Ovary (tissue), 3 donors: Measurements from ENCODE around the gene NUMA1.

ENCODE experiments used
- EP300 ChIP-seq: sonication (generic); formaldehyde crosslinking; IDR thresholded peaks from one replicate; pipeline ENCODE4 v1.6.1; 2017; ENCODE audit warnings: antibody characterized with exemption
- TF ChIP-seq, protein P1 (sequence below), 3 donors: fragments of 450-650 bp in 2 of 3; fragments of 200-600 bp in 1 of 3; IDR thresholded peaks; one replicate each; pipeline versions ENCODE4 v1.5.1 to v1.8.0; 2016 to 2022; ENCODE audit warnings: antibody characterized with exemption in 3 of 3, mild to moderate bottlenecking in 1 of 3
- donor health status: DM: no; HTN: no; CAD: no.

- TF ChIP-seq EP300 = no peak
- TF ChIP-seq, protein P1, sequence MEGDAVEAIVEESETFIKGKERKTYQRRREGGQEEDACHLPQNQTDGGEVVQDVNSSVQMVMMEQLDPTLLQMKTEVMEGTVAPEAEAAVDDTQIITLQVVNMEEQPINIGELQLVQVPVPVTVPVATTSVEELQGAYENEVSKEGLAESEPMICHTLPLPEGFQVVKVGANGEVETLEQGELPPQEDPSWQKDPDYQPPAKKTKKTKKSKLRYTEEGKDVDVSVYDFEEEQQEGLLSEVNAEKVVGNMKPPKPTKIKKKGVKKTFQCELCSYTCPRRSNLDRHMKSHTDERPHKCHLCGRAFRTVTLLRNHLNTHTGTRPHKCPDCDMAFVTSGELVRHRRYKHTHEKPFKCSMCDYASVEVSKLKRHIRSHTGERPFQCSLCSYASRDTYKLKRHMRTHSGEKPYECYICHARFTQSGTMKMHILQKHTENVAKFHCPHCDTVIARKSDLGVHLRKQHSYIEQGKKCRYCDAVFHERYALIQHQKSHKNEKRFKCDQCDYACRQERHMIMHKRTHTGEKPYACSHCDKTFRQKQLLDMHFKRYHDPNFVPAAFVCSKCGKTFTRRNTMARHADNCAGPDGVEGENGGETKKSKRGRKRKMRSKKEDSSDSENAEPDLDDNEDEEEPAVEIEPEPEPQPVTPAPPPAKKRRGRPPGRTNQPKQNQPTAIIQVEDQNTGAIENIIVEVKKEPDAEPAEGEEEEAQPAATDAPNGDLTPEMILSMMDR (IDR thresholded peaks at IDR 0.05) = no peak
Measured at GRCh38 chr11:72061739-72062396, 18.5 kb downstream of the NUMA1 start.
